BLaER1 treated with 17β-estradiol and CSF1 and Interleukin-3, amounts not matched to agents 10 nM and 100 nM (cell line): Measurements from ENCODE around the gene RFFL.

Source experiments
- H3K27ac ChIP-seq, 11 experiments: shearing (Covaris generic); formaldehyde crosslinking; 2 replicates each; pipeline ENCODE4 v1.8.1; 2022
- H3K27me3 ChIP-seq, 11 experiments: shearing (Covaris generic); formaldehyde crosslinking; 2 replicates each; pipeline ENCODE4 v1.8.1; 2022
- H3K36me3 ChIP-seq, 11 experiments: shearing (Covaris generic); formaldehyde crosslinking; 2 replicates each; pipeline ENCODE4 v1.8.1; 2022
- H3K4me1 ChIP-seq, 10 experiments: shearing (Covaris generic); formaldehyde crosslinking; 2 replicates each; pipeline ENCODE4 v1.8.1; 2022
- H3K4me2 ChIP-seq, 11 experiments: shearing (Covaris generic); formaldehyde crosslinking; 2 replicates each; pipeline ENCODE4 v1.8.1; 2022
- H3K4me3 ChIP-seq, 10 experiments: shearing (Covaris generic); formaldehyde crosslinking; 2 replicates each; pipeline ENCODE4 v1.8.1; 2022
- H3K9ac ChIP-seq, 11 experiments: shearing (Covaris generic); formaldehyde crosslinking; 2 replicates each; pipeline ENCODE4 v1.8.1; 2022
- H3K9me3 ChIP-seq, 11 experiments: shearing (Covaris generic); formaldehyde crosslinking; replicated peaks in 1 of 11; 2 replicates each; pipeline ENCODE4 v1.8.1; 2022
- H4K20me1 ChIP-seq, 11 experiments: shearing (Covaris generic); formaldehyde crosslinking; 2 replicates each; pipeline ENCODE4 v1.8.1; 2022
- Cebpa-rat ChIP-seq, 11 experiments: shearing (Covaris generic); IDR thresholded peaks; 2 replicates each; pipeline ENCODE4 v1.8.1; 2022

Gene RFFL

GRCh38 chr17:34996422-34997285 is 66.9 kb downstream of the RFFL start:
- Histone ChIP-seq H3K4me1 (peaks cover 2 to 60% (median 31%) of the 10 kb centered on the region in 10 experiments; a peak in 16 of 20 replicates), H3K27me3 (no peaks in the 10 kb centered on the region), H3K4me2 (peak overlapping the region in 5 of 11 experiments; percentile 19 to 46 (median 41); a peak in 9 of 22 replicates), H3K27ac (peak overlapping the region in 8 of 11 experiments; percentile 2 to 71 (median 54); a peak in 14 of 22 replicates), H4K20me1 (no peaks in the 10 kb centered on the region), H3K4me3 (no peak overlapping the region), H3K9ac (peak overlapping the region in 7 of 11 experiments; percentile 8 to 32 (median 20); a peak in 8 of 22 replicates), H3K36me3 (peaks cover 38 to 100% (median 98%) of the 10 kb centered on the region in 11 experiments), H3K9me3 (no peaks in the 10 kb centered on the region)
- no peak for TF ChIP-seq Cebpa-rat (IDR thresholded peaks at IDR 0.05)

DNA sequence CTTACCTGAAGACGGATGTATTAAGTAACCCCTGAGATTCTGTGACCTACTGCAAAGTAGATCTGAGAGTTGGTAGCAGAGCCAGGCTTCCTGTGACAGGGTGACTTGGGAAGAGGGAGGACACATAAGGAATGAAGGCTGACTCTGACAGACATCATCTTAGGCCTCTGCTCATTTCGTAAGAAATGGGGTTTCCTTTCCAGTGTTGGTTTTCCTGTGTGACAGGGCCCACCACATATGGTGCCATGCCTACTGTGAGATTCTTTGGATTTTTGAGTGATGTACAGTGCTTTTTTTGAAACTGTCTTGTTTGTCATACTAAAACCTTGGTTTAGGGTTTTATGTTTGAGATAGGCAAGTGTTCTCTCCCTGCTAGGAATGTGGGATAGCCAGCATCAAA is 70.5 kb downstream of the RFFL start:
- H3K9me3 ChIP-seq, result no peaks in the 10 kb centered on the region
- H3K36me3 ChIP-seq, result peaks cover 52 to 100% (median 100%) of the 10 kb centered on the region in 11 experiments
- peak overlapping the region in 8 of 11 experiments; percentile 15 to 69 (median 49); a peak in 12 of 22 replicates for H3K9ac ChIP-seq
- H3K4me3 ChIP-seq, result 0 out of 20 replicates have a peak overlapping the region, but pooled peaks of 2 of the 10 experiments have one; percentile 6 to 17
- no peaks in the 10 kb centered on the region; a peak in 1 of 22 replicates for H4K20me1 ChIP-seq
- H3K4me1 ChIP-seq, result peaks cover 11 to 86% (median 49%) of the 10 kb centered on the region in 10 experiments; a peak in 16 of 20 replicates
- H3K27ac ChIP-seq, result peak overlapping the region in 8 of 11 experiments; percentile 63 to 79 (median 70); a peak in 15 of 22 replicates
- no peak for TF ChIP-seq Cebpa-rat (IDR thresholded peaks at IDR 0.05)
- H3K27me3 ChIP-seq, result no peaks in the 10 kb centered on the region
- H3K4me2 ChIP-seq, result peak overlapping the region in 8 of 11 experiments; percentile 1 to 71 (median 56); a peak in 14 of 22 replicates

GRCh38 chr17:34991606-34992005 is 71.9 kb downstream of the RFFL start:
- Histone ChIP-seq H3K4me2 (peak overlapping the region in 9 of 11 experiments; percentile 2 to 71 (median 53); a peak in 15 of 22 replicates), H3K36me3 (peaks cover 52 to 100% (median 99%) of the 10 kb centered on the region in 11 experiments), H3K4me3 (no peak overlapping the region), H3K9ac (peak overlapping the region in 8 of 11 experiments; percentile 32 to 69 (median 52); a peak in 14 of 22 replicates), H3K9me3 (no peaks in the 10 kb centered on the region), H3K27me3 (no peaks in the 10 kb centered on the region), H3K27ac (peak overlapping the region in 9 of 11 experiments; percentile 33 to 79 (median 70); a peak in 18 of 22 replicates), H4K20me1 (no peaks in the 10 kb centered on the region; a peak in 2 of 22 replicates), H3K4me1 (peaks cover 11 to 72% (median 42%) of the 10 kb centered on the region in 10 experiments; a peak in 16 of 20 replicates)
- no peak for TF ChIP-seq Cebpa-rat (IDR thresholded peaks at IDR 0.05)

- Histone ChIP-seq H3K4me3 (no peak overlapping the region), H3K4me1 (peaks cover 11 to 65% (median 39%) of the 10 kb centered on the region in 10 experiments; a peak in 16 of 20 replicates), H3K9me3 (no peaks in the 10 kb centered on the region), H3K36me3 (peaks cover 55 to 100% (median 99%) of the 10 kb centered on the region in 11 experiments), H3K4me2 (peak overlapping the region in 9 of 11 experiments; percentile 2 to 71 (median 53); a peak in 14 of 22 replicates), H3K27ac (peak overlapping the region in 9 of 11 experiments; percentile 33 to 79 (median 70); a peak in 18 of 22 replicates), H4K20me1 (no peaks in the 10 kb centered on the region; a peak in 2 of 22 replicates), H3K9ac (peak overlapping the region in 7 of 11 experiments; percentile 30 to 69 (median 56); a peak in 11 of 22 replicates), H3K27me3 (no peaks in the 10 kb centered on the region)
- no peak for TF ChIP-seq Cebpa-rat (IDR thresholded peaks at IDR 0.05)
These were observed 72.6 kb downstream of the RFFL start for GRCh38 chr17:34990921-34991365.

- H4K20me1 ChIP-seq, result peaks cover 0 to 3% (median 0%) of the 10 kb centered on the region in 11 experiments; a peak in 2 of 22 replicates
- peaks cover 53 to 100% (median 99%) of the 10 kb centered on the region in 11 experiments for H3K36me3 ChIP-seq
- H3K27ac ChIP-seq, result peak overlapping the region in 5 of 11 experiments; percentile 22 to 79 (median 71); a peak in 8 of 22 replicates
These were observed 74.0 kb downstream of the RFFL start for GRCh38 chr17:34989473-34989872.

GRCh38 chr17:34988644-34989043 is 74.9 kb downstream of the RFFL start:
- Histone ChIP-seq H3K9ac (0 out of 22 replicates have a peak overlapping the region, but pooled peaks of 1 of the 11 experiments have one; percentile 1), H3K36me3 (peaks cover 47 to 100% (median 96%) of the 10 kb centered on the region in 11 experiments), H3K27me3 (no peaks in the 10 kb centered on the region)

More at GRCh38 chr17:34989473-34989872, 74.0 kb downstream of the RFFL start:
- Histone ChIP-seq H3K4me2 (no peak overlapping the region; a peak in 2 of 22 replicates), H3K4me1 (peaks cover 11 to 64% (median 39%) of the 10 kb centered on the region in 10 experiments; a peak in 16 of 20 replicates), H3K9me3 (no peaks in the 10 kb centered on the region), H3K27me3 (no peaks in the 10 kb centered on the region), H3K4me3 (no peak overlapping the region), H3K9ac (0 out of 22 replicates have a peak overlapping the region, but pooled peaks of 1 of the 11 experiments have one; percentile 6)
- TF ChIP-seq Cebpa-rat (IDR thresholded peaks at IDR 0.05), result no peak

DNA sequence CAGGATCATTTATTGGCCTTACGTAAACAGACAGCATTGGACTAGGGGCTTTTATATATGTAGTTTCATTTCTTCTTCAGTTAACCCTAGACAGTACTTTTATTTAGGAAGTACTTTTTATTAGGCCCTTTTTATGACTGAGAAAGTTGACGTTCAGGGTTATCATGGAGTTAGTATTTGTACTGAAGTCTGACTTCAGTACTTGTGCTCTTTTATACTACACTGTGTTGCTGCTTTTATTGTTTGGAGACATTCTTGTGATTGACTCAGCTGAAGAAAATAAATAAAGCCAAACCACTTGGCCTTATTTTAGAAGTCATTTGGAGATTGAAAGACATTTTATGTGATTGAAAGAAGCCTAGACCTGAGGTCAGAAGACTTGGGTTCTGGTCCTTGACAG is 76.3 kb downstream of the RFFL start:
- Histone ChIP-seq H3K4me2 (no peak overlapping the region), H3K4me1 (peaks cover 24 to 60% (median 36%) of the 10 kb centered on the region in 10 experiments), H3K27me3 (no peaks in the 10 kb centered on the region), H4K20me1 (peaks cover 0 to 3% (median 0%) of the 10 kb centered on the region in 11 experiments; a peak in 2 of 22 replicates), H3K9ac (no peak overlapping the region), H3K4me3 (no peak overlapping the region), H3K36me3 (peaks cover 40 to 98% (median 92%) of the 10 kb centered on the region in 11 experiments), H3K27ac (no peak overlapping the region), H3K9me3 (no peaks in the 10 kb centered on the region)
- no peak for TF ChIP-seq Cebpa-rat (IDR thresholded peaks at IDR 0.05)

More at GRCh38 chr17:34988644-34989043, 74.9 kb downstream of the RFFL start:
- no peaks in the 10 kb centered on the region for H3K9me3 ChIP-seq
- peak overlapping the region in 4 of 11 experiments; percentile 4 to 35 (median 9); a peak in 7 of 22 replicates for H3K4me2 ChIP-seq
- H3K27ac ChIP-seq, result peak overlapping the region in 8 of 11 experiments; percentile 0 to 71 (median 35); a peak in 11 of 22 replicates
- H3K4me3 ChIP-seq, result no peak overlapping the region
- no peak for TF ChIP-seq Cebpa-rat (IDR thresholded peaks at IDR 0.05)
- H4K20me1 ChIP-seq, result peaks cover 0 to 3% (median 0%) of the 10 kb centered on the region in 11 experiments; a peak in 2 of 22 replicates
- peaks cover 11 to 60% (median 37%) of the 10 kb centered on the region in 10 experiments; a peak in 16 of 20 replicates for H3K4me1 ChIP-seq
